Measurements from ENCODE around the gene SNRNP70.

SNRNP70 gene

GRCh38 chr19:49153167-49153809 is 68.0 kb downstream of the SNRNP70 start:
- no peak overlapping the region for H3K4me3 ChIP-seq (ENCODE audit: low read depth, low read length)
- TF ChIP-seq CTCF (IDR thresholded peaks at IDR 0.05): no peak

GRCh38 chr19:49154279-49154678 is 69.0 kb downstream of the SNRNP70 start:
- Histone ChIP-seq H3K4me2 (ENCODE audit: low read length) (no peak overlapping the region), H3K9me3 (ENCODE audit: control insufficient read depth, low read length) (no peaks in the 10 kb centered on the region), H3K27me3 (ENCODE audit: control insufficient read depth, insufficient read depth, low read length) (no peaks in the 10 kb centered on the region), H3K4me1 (peaks cover 4% of the 10 kb centered on the region), H3K79me2 (no peaks in the 10 kb centered on the region), H3K36me3 (ENCODE audit: control insufficient read depth, insufficient read depth, low read length) (no peaks in the 10 kb centered on the region), H2AFZ (no peak overlapping the region), H3K4me3 (ENCODE audit: low read depth, low read length) (no peak overlapping the region), H3K27ac (no peak overlapping the region), H3K9ac (no peak overlapping the region)
- TF ChIP-seq CTCF (IDR thresholded peaks at IDR 0.05): no peak

More at GRCh38 chr19:49153167-49153809, 68.0 kb downstream of the SNRNP70 start:
- Histone ChIP-seq H3K9ac (no peak overlapping the region), H3K27me3 (ENCODE audit: control insufficient read depth, insufficient read depth, low read length) (no peaks in the 10 kb centered on the region), H3K27ac (no peak overlapping the region), H3K4me1 (peaks cover 4% of the 10 kb centered on the region), H2AFZ (no peak overlapping the region), H3K36me3 (ENCODE audit: control insufficient read depth, insufficient read depth, low read length) (no peaks in the 10 kb centered on the region), H3K9me3 (ENCODE audit: control insufficient read depth, low read length) (no peaks in the 10 kb centered on the region), H3K79me2 (no peaks in the 10 kb centered on the region), H3K4me2 (ENCODE audit: low read length) (no peak overlapping the region)

- H3K27me3 ChIP-seq (ENCODE audit: control insufficient read depth, insufficient read depth, low read length): no peaks in the 10 kb centered on the region
- no peak within 1 kb of the TSS for H3K4me2 ChIP-seq (ENCODE audit: low read length)
- peak within 1 kb of the TSS; percentile 19 for H3K27ac ChIP-seq
- no peak for TF ChIP-seq CTCF (IDR thresholded peaks at IDR 0.05)
- H3K4me3 ChIP-seq (ENCODE audit: low read depth, low read length): no peak within 1 kb of the TSS
- peaks cover 4% of the 10 kb centered on the region for H3K4me1 ChIP-seq
- no peak within 1 kb of the TSS for H2AFZ ChIP-seq
- H3K9ac ChIP-seq: no peak within 1 kb of the TSS
- no peaks in the 10 kb centered on the region for H3K36me3 ChIP-seq (ENCODE audit: control insufficient read depth, insufficient read depth, low read length)
- H3K79me2 ChIP-seq: no peaks in the 10 kb centered on the region
- no peaks in the 10 kb centered on the region for H3K9me3 ChIP-seq (ENCODE audit: control insufficient read depth, low read length)
These were observed 70.0 kb downstream of the SNRNP70 start, which contains the start of gene HRC for GRCh38 chr19:49155005-49155819. Gene HRC (minus strand): TSS chr19:49155396. CDS start chr19:49155237, 159 bp downstream.

GRCh38 chr19:49155820-49156346 is 70.6 kb downstream of the SNRNP70 start:
- TF ChIP-seq CTCF (IDR thresholded peaks at IDR 0.05): no peak
- no peak overlapping the region for H2AFZ ChIP-seq
- peaks cover 4% of the 10 kb centered on the region for H3K4me1 ChIP-seq
- H3K9me3 ChIP-seq (ENCODE audit: control insufficient read depth, low read length): no peaks in the 10 kb centered on the region
- no peaks in the 10 kb centered on the region for H3K79me2 ChIP-seq
- H3K27ac ChIP-seq: no peak overlapping the region
- no peak overlapping the region for H3K9ac ChIP-seq
- no peaks in the 10 kb centered on the region for H3K27me3 ChIP-seq (ENCODE audit: control insufficient read depth, insufficient read depth, low read length)
- no peak overlapping the region for H3K4me3 ChIP-seq (ENCODE audit: low read depth, low read length)
- H3K4me2 ChIP-seq (ENCODE audit: low read length): no peak overlapping the region
- H3K36me3 ChIP-seq (ENCODE audit: control insufficient read depth, insufficient read depth, low read length): no peaks in the 10 kb centered on the region

Data from parathyroid adenoma (tissue), 2 donors.